NCI-H748 treated with DMSO at 0.1 percent for 48 hours (cell line): Measurements from ENCODE around the gene RNF144A.

Source experiments
- DNase-seq: peaks from one replicate; lab custom pipeline; 2025; lab: John Stamatoyannopoulos, UW

Gene RNF144A

GRCh38 chr2:7083580-7084509 is 166.6 kb downstream of the RNF144A start:
- peak; percentile 4 for DNase-seq

GRCh38 chr2:7084601-7085000 is 167.4 kb downstream of the RNF144A start:
- DNase-seq: no peak

- no peak for DNase-seq
Measured at GRCh38 chr2:7089284-7089683, 172.1 kb downstream of the RNF144A start.

GRCh38 chr2:7089898-7090510 is 172.8 kb downstream of the RNF144A start:
- DNase-seq: no peak

GRCh38 chr2:7093376-7093775 is 176.2 kb downstream of the RNF144A start:
- no peak for DNase-seq
